ENCODE data around the gene DIRAS1. TPM values are rescaled to one million over a fixed set of nuclear protein-coding genes. Genes with fewer than 3 reads are reported as not detected.

The DIRAS1 gene
- total RNA-seq, 2 donors from 2014 or later: 3.8 to 24.6 TPM

DNA sequence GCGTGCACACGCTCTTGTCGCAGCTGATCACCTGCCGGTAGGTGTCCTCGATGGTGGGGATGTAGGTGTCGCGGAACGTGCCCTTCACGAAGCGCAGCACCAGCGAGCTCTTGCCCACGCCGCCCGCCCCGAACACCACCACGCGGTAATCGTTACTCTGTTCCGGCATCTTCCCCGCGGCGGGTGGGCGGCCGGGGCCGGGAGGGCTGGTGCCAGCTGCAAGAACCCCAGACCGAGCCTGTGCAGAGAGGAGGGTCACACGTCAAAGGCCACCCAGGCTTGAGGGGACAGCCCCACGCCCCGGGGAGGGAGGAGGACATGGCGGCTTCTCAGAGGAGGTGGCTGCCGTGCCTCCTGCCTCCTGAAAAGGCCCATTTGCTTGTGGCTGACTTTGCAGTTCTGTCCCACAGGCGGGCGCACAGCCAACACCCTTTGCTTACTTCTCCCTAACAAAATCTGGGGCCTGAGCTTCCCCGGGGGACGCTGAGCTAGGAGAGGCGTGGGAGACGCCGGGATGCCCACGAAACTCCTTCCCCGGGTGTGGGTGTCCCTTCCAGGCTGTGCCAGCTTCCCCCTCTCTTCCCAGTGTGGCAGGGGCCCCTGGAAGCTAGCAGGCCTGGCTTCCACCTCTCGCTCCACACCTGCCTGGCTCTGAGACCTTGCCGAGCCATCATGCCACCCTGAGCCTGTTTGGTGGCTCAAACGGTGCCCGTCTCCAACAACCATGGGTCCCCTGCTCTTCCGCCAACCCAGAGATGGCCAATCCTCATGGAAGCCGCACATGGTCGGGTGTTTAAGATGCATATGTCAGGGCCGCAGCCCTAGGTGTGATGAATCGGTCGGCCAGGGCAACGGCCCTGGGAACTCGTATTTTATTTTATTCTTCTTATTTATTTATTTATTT lies 3.3 kb downstream of the DIRAS1 start:
- Histone ChIP-seq H3K27ac (no peak overlapping the region), H3K4me3 (no peak overlapping the region), H3K9me3 (no peaks in the 10 kb centered on the region), H3K36me3 (no peaks in the 10 kb centered on the region), H3K27me3 (replicated peaks; ENCODE audit: insufficient read depth) (no peaks in the 10 kb centered on the region), H3K4me1 (replicated peaks) (peaks cover 7% of the 10 kb centered on the region)
- TF ChIP-seq POLR2A (IDR thresholded peaks at IDR 0.05) (no peak), POLR2AphosphoS5 (IDR thresholded peaks at IDR 0.05) (no peak), CTCF (IDR thresholded peaks at IDR 0.05) (no peak)
- WGBS: 87% methylated on average over 39 of the region's 52 CpGs
- intact Hi-C loops (cut with DNase I): no loop called here
- DNase-seq (ENCODE audit: low spot score): no peak

- Histone ChIP-seq H3K27ac (no peak overlapping the region), H3K36me3 (no peaks in the 10 kb centered on the region), H3K27me3 (replicated peaks; ENCODE audit: insufficient read depth) (no peaks in the 10 kb centered on the region), H3K4me1 (replicated peaks) (peaks cover 7% of the 10 kb centered on the region), H3K9me3 (no peaks in the 10 kb centered on the region), H3K4me3 (no peak overlapping the region)
- TF ChIP-seq POLR2A (IDR thresholded peaks at IDR 0.05) (no peak), CTCF (IDR thresholded peaks at IDR 0.05) (no peak), POLR2AphosphoS5 (IDR thresholded peaks at IDR 0.05) (no peak)
- intact Hi-C loops (cut with DNase I): no loop called here
- 90% methylated on average over 47 of the region's 51 CpGs for WGBS
- DNase-seq (ENCODE audit: low spot score): no peak
These were observed 4.2 kb downstream of the DIRAS1 start for GRCh38 chr19:2716722-2717637.

GRCh38 chr19:2716275-2716650 lies 4.9 kb downstream of the DIRAS1 start:
- no peaks in the 10 kb centered on the region for H3K36me3 ChIP-seq
- no peak overlapping the region for H3K4me3 ChIP-seq
- peaks cover 7% of the 10 kb centered on the region for H3K4me1 ChIP-seq (replicated peaks)
- no peaks in the 10 kb centered on the region for H3K27me3 ChIP-seq (replicated peaks; ENCODE audit: insufficient read depth)
- intact Hi-C loops (cut with DNase I): no loop called here
- H3K27ac ChIP-seq: no peak overlapping the region
- WGBS: 93% methylated on average over 19 of the region's 19 CpGs
- no peaks in the 10 kb centered on the region for H3K9me3 ChIP-seq
- no peak for DNase-seq (ENCODE audit: low spot score)
- no peak for TF ChIP-seq POLR2A (IDR thresholded peaks at IDR 0.05)
- no peak for TF ChIP-seq CTCF (IDR thresholded peaks at IDR 0.05)
- no peak for TF ChIP-seq POLR2AphosphoS5 (IDR thresholded peaks at IDR 0.05)

DNA sequence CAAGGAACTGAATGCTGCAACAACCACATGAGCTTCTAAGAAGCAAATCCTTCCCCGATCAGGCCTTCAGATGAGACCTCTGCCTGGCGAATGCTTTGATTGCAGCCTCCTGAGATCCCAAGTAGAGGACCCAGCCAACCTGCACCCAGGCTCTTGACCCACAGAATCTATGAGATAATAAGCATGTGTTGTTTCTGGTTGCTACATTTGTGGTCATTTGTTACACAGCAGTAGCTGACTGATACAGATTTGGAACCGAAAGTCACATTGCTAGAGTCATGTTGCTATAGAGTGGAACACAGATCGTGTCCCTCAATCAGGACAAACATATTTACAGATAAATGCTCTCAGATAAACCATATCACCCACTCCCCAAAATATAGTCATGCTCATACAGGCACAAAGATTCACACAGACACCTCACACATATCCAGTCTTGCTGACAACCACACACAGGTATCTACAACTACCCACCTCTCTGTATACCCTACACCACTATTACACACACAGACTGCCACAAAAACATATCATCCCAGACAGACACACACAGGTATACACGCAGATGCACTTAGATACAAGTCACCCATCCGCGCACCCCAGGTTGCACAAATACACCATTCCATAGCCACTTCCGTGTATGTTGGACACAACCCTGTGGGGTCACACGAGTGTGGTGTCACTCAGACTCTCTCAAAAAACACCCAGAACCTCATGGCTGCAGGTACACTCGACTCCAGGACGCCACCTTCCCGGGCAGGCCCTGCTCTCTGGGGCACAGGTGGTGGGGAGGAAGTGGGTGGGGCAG lies 5.5 kb downstream of the DIRAS1 start:
- intact Hi-C loops (cut with DNase I): no loop called here
- Histone ChIP-seq H3K4me3 (no peak overlapping the region), H3K9me3 (no peaks in the 10 kb centered on the region), H3K4me1 (replicated peaks) (peaks cover 6% of the 10 kb centered on the region), H3K27ac (no peak overlapping the region), H3K27me3 (replicated peaks; ENCODE audit: insufficient read depth) (no peaks in the 10 kb centered on the region), H3K36me3 (no peaks in the 10 kb centered on the region)
- TF ChIP-seq POLR2AphosphoS5 (IDR thresholded peaks at IDR 0.05) (no peak), POLR2A (IDR thresholded peaks at IDR 0.05) (no peak), CTCF (IDR thresholded peaks at IDR 0.05) (no peak)
- DNase-seq (ENCODE audit: low spot score): no peak
- WGBS: 91% methylated on average over 12 of the region's 12 CpGs

Data from prostate gland (tissue), 2 donors.